DND-41 (cell line): ENCODE results near the gene GRID2.

Experiments used
- ATAC-seq: fragments of 200-7000 bp; cut with Tn5 transposase; 3 replicates; pipeline ENCODE4 v1.9.1; 2021; ENCODE audit warnings: low read depth; ENCODE audit not compliant: insufficient read depth
- DNase-seq: peaks from one replicate; pipeline ENCODE4 v3.0.0-alpha.2; 2020
- H2AFZ ChIP-seq: 2 replicates; pipeline ENCODE4 v1.6.0; 2012; ENCODE audit warnings: low read depth, low read length
- H3K27ac ChIP-seq: 2 replicates; pipeline ENCODE4 v1.5.1; 2012; ENCODE audit warnings: low read length, inconsistent platforms
- H3K27me3 ChIP-seq: fragments of 200-600 bp; sonication (generic); 2 replicates; pipeline ENCODE4 v1.6.0; 2012; ENCODE audit warnings: low read length, mild to moderate bottlenecking, inconsistent platforms; ENCODE audit not compliant: insufficient read depth, poor library complexity
- H3K36me3 ChIP-seq: 2 replicates; pipeline ENCODE4 v1.5.1; 2012; ENCODE audit warnings: low read length, inconsistent platforms; ENCODE audit not compliant: insufficient read depth
- H3K4me1 ChIP-seq: 2 replicates; pipeline ENCODE4 v1.5.1; 2012; ENCODE audit warnings: mild to moderate bottlenecking, low read length; ENCODE audit not compliant: insufficient read depth
- H3K4me2 ChIP-seq: 2 replicates; pipeline ENCODE4 v1.6.0; 2012; ENCODE audit warnings: mild to moderate bottlenecking, moderate library complexity, low read length, inconsistent platforms; ENCODE audit not compliant: insufficient read depth
- H3K4me3 ChIP-seq, 2 experiments: fragments of 200-600 bp in 1 of 2; shearing (Covaris generic) in 1 of 2; 2 replicates each; pipeline ENCODE4 v1.5.1; 2012 to 2016; ENCODE audit warnings: inconsistent platforms in 2 of 2, low read length in 2 of 2, mild to moderate bottlenecking in 2 of 2, low read depth in 1 of 2, moderate library complexity in 1 of 2
- H3K79me2 ChIP-seq: 2 replicates; pipeline ENCODE4 v1.6.0; 2012; ENCODE audit warnings: low read length, inconsistent platforms; ENCODE audit not compliant: insufficient read depth
- H3K9ac ChIP-seq: 2 replicates; pipeline ENCODE4 v1.6.0; 2012; ENCODE audit warnings: low read depth, mild to moderate bottlenecking, inconsistent platforms, low read length, moderate library complexity
- H3K9me3 ChIP-seq: 2 replicates; pipeline ENCODE4 v1.5.1; 2012; ENCODE audit warnings: low read length, moderate library complexity, mild to moderate bottlenecking, inconsistent platforms; ENCODE audit not compliant: insufficient read depth, severe bottlenecking
- H4K20me1 ChIP-seq: 2 replicates; pipeline ENCODE4 v1.6.0; 2012; ENCODE audit warnings: low read length; ENCODE audit not compliant: insufficient read depth
- EZH2 ChIP-seq: IDR thresholded peaks from 3 replicates; pipeline ENCODE4 v1.6.1; 2012; ENCODE audit warnings: borderline replicate concordance, low read depth, mild to moderate bottlenecking, moderate library complexity, low read length, inconsistent platforms; ENCODE audit not compliant: severe bottlenecking
- TF ChIP-seq, protein P1 (sequence below): IDR thresholded peaks from 2 replicates; pipeline ENCODE4 v1.5.1; 2012; ENCODE audit warnings: borderline replicate concordance, low read length, moderate library complexity, mild to moderate bottlenecking; ENCODE audit not compliant: poor library complexity, severe bottlenecking; ENCODE audit errors: extremely low read depth

GRID2 gene

DNA sequence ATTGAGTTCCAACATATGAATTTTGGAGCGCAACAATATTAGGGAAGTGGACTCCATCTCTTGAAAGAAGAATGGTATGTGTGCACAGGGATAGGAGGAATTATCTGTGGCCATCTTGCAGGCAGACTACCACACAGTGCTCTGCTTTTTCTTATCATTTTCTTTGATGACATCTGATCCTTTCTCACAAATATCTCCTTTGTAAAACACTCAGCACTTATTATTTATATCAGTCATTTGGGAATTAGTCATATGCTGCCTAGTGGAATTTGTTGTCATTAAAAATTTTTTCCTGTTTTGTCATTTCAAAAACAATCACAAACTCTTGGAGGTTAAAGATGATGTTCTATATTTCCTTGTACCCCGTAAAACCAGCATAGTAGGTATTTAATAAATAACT is 1080.5 kb downstream of the GRID2 start:
- no peak overlapping the region for H3K4me2 ChIP-seq
- no peaks in the 10 kb centered on the region for H3K27me3 ChIP-seq
- no peak overlapping the region for H2AFZ ChIP-seq
- no peaks in the 10 kb centered on the region for H4K20me1 ChIP-seq
- H3K27ac ChIP-seq, result no peak overlapping the region
- DNase-seq (no peak), ATAC-seq (no peak)
- H3K9ac ChIP-seq, result no peak overlapping the region
- H3K4me1 ChIP-seq, result no peaks in the 10 kb centered on the region
- TF ChIP-seq, protein P1, sequence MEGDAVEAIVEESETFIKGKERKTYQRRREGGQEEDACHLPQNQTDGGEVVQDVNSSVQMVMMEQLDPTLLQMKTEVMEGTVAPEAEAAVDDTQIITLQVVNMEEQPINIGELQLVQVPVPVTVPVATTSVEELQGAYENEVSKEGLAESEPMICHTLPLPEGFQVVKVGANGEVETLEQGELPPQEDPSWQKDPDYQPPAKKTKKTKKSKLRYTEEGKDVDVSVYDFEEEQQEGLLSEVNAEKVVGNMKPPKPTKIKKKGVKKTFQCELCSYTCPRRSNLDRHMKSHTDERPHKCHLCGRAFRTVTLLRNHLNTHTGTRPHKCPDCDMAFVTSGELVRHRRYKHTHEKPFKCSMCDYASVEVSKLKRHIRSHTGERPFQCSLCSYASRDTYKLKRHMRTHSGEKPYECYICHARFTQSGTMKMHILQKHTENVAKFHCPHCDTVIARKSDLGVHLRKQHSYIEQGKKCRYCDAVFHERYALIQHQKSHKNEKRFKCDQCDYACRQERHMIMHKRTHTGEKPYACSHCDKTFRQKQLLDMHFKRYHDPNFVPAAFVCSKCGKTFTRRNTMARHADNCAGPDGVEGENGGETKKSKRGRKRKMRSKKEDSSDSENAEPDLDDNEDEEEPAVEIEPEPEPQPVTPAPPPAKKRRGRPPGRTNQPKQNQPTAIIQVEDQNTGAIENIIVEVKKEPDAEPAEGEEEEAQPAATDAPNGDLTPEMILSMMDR, result no peak
- no peak for TF ChIP-seq EZH2
- no peaks in the 10 kb centered on the region for H3K36me3 ChIP-seq
- H3K79me2 ChIP-seq, result no peaks in the 10 kb centered on the region
- H3K9me3 ChIP-seq, result no peaks in the 10 kb centered on the region
- no peak overlapping the region for H3K4me3 ChIP-seq

DNA sequence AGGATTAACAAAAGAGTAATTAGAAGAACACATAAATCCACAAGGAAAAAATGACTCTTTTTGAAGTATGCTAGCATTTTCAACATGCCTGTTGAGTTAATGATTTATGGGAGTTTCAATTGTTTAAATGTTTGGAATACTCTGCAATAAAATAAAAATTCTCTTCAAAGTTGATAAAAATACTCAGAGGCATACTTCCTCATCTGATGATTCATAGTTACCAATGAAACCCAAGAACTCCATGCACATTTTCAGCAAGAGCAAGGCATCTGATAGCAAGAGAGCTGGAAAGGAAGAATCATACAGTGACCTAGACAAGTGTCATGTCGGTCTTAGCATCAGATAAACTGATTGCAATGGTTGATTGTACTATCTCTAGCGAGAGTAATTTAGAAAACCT is 1081.1 kb downstream of the GRID2 start:
- ATAC-seq, result no peak

DNA sequence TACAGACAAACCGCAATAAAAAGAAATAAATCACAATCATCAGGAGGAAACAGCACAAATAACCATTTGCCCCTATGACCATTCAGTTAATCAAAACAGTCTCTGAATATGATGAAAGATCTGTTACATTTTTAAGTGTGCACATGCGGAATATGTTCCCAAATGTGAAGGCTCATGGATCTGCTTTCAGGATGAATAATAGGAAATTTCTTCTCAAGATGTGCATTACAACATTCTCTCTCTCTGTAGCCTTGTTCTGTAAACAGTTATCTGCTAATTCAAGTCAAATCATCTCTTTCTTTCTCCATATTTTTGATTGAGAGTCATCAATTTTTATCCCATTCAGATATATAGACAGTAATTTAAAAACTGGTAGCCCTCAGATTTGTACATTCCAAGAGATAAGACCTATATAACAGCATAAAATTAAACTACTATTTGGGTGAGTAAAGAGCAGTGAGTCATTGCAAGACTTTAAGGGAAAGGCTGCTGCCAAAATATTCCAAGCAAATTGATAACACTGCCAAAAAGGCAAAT is 1090.8 kb downstream of the GRID2 start:
- DNase-seq (no peak), ATAC-seq (no peak)
- Histone ChIP-seq H3K4me3 (no peak overlapping the region), H3K36me3 (no peaks in the 10 kb centered on the region), H3K9ac (no peak overlapping the region), H4K20me1 (no peaks in the 10 kb centered on the region), H2AFZ (no peak overlapping the region), H3K4me1 (no peaks in the 10 kb centered on the region), H3K27me3 (no peaks in the 10 kb centered on the region), H3K9me3 (no peaks in the 10 kb centered on the region), H3K4me2 (no peak overlapping the region), H3K27ac (no peak overlapping the region), H3K79me2 (no peaks in the 10 kb centered on the region)
- TF ChIP-seq, protein P1, result no peak
- no peak for TF ChIP-seq EZH2

More for the DNA sequence above, 1081.1 kb downstream of the GRID2 start:
- Histone ChIP-seq H3K36me3 (no peaks in the 10 kb centered on the region), H3K4me3 (no peak overlapping the region), H2AFZ (no peak overlapping the region), H3K9me3 (no peaks in the 10 kb centered on the region), H3K9ac (no peak overlapping the region), H3K79me2 (no peaks in the 10 kb centered on the region), H3K4me1 (no peaks in the 10 kb centered on the region), H3K27ac (no peak overlapping the region), H3K27me3 (no peaks in the 10 kb centered on the region), H3K4me2 (no peak overlapping the region), H4K20me1 (no peaks in the 10 kb centered on the region)
- DNase-seq, result no peak
- TF ChIP-seq, protein P1, result no peak
- TF ChIP-seq EZH2, result no peak

DNA sequence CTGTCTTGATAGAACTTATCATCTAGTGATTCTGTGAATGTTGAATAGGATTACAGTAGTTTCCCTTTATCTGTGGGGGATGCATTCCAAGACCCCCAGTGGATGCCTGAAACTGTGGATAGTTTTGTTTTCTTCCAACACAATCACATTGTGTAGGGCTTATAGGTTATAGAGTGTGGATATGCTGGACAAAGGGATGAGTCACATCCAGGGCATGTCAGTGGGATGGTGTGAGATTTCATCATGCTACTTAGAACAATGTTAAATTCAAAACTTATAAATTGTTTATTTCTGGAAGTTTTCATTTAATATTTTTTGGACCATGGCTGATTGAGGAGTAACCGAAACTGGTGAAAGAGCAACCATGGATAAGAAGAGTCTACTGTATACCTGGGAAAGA is 1092.5 kb downstream of the GRID2 start:
- Histone ChIP-seq H3K9ac (no peak overlapping the region), H3K36me3 (no peaks in the 10 kb centered on the region), H3K4me1 (no peaks in the 10 kb centered on the region), H3K27me3 (no peaks in the 10 kb centered on the region), H4K20me1 (no peaks in the 10 kb centered on the region), H3K9me3 (no peaks in the 10 kb centered on the region), H3K27ac (no peak overlapping the region), H3K4me3 (no peak overlapping the region), H3K4me2 (no peak overlapping the region), H3K79me2 (no peaks in the 10 kb centered on the region), H2AFZ (no peak overlapping the region)
- no peak for TF ChIP-seq EZH2
- TF ChIP-seq, protein P1, result no peak
- DNase-seq (no peak), ATAC-seq (no peak)
